Measurements from ENCODE around the gene ARL2BP. TPM values are rescaled to one million over a fixed set of nuclear protein-coding genes. Genes with fewer than 3 reads are reported as not detected.

Gene ARL2BP
- total RNA-seq, 2 donors from 2014 or later = 54.7 to 64.0 TPM

DNA sequence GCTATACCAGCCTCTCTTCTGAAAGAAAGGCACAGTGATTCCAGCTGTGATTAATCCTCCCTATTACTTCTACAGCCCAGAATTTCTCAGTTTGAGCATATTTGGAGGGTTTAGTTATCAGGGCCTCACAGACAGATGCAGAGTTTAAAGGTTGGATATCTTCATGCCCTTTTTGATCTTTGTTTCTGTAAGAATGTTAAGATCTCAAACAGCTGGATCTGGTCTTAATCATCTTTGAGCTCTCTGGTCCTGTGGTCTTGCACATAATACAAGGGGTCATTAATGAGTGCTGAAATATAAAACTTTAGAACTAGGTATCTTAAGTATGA lies 9.1 kb upstream of the ARL2BP start:
- H3K4me1 ChIP-seq (ENCODE audit: control insufficient read depth in 1 of 2, low read depth in 2 of 2) = no peaks in the 10 kb centered on the region
- TF ChIP-seq, protein P1, sequence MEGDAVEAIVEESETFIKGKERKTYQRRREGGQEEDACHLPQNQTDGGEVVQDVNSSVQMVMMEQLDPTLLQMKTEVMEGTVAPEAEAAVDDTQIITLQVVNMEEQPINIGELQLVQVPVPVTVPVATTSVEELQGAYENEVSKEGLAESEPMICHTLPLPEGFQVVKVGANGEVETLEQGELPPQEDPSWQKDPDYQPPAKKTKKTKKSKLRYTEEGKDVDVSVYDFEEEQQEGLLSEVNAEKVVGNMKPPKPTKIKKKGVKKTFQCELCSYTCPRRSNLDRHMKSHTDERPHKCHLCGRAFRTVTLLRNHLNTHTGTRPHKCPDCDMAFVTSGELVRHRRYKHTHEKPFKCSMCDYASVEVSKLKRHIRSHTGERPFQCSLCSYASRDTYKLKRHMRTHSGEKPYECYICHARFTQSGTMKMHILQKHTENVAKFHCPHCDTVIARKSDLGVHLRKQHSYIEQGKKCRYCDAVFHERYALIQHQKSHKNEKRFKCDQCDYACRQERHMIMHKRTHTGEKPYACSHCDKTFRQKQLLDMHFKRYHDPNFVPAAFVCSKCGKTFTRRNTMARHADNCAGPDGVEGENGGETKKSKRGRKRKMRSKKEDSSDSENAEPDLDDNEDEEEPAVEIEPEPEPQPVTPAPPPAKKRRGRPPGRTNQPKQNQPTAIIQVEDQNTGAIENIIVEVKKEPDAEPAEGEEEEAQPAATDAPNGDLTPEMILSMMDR (IDR thresholded peaks at IDR 0.05) = no peak
- no peaks in the 10 kb centered on the region for H3K9me3 ChIP-seq
- H3K4me3 ChIP-seq = no peak overlapping the region
- H3K36me3 ChIP-seq = peaks cover 58% of the 10 kb centered on the region
- H3K27me3 ChIP-seq (replicated peaks; ENCODE audit: insufficient read depth) = no peaks in the 10 kb centered on the region
- no peak for DNase-seq (ENCODE audit: low spot score)
- no peak for ATAC-seq (ENCODE audit: insufficient number of reproducible peaks, low FRiP score, low read depth)
- H3K27ac ChIP-seq = no peak overlapping the region

- H3K36me3 ChIP-seq = peaks cover 33% of the 10 kb centered on the region
- TF ChIP-seq, protein P1 (IDR thresholded peaks at IDR 0.05) = no peak
Observed at GRCh38 chr16:57238682-57239081, 6.4 kb upstream of the ARL2BP start.

DNA sequence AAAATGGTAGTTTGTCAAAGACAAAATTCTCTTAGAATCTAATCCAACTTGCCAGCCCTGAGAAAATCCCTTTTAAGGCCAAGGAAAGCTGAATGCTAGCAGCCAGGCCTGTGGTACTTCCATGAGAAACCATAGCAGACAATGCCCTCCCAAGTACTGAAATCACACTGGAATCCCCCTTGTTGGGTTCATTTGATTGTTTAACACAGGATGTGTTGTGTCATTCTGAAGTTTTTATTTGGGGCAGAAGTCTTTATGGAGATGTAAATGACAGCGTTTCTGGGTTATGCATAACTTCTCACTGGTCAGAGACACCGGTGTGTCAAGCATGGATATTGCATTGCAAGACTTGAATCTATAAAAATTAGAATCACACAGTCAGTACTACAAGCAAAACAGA lies 6.0 kb upstream of the ARL2BP start:
- Histone ChIP-seq H3K4me3 (no peak overlapping the region), H3K36me3 (peaks cover 28% of the 10 kb centered on the region), H3K27ac (no peak overlapping the region), H3K9me3 (no peaks in the 10 kb centered on the region), H3K27me3 (replicated peaks; ENCODE audit: insufficient read depth) (no peaks in the 10 kb centered on the region), H3K4me1 (ENCODE audit: control insufficient read depth in 1 of 2, low read depth in 2 of 2) (peaks cover under 1 to 2% of the 10 kb centered on the region in 2 donors)
- TF ChIP-seq, protein P1 (IDR thresholded peaks at IDR 0.05) = no peak
- ATAC-seq (ENCODE audit: insufficient number of reproducible peaks, low FRiP score, low read depth) (no peak), DNase-seq (ENCODE audit: low spot score) (no peak)

More at GRCh38 chr16:57238682-57239081, 6.4 kb upstream of the ARL2BP start:
- no peak overlapping the region for H3K27ac ChIP-seq
- no peaks in the 10 kb centered on the region for H3K27me3 ChIP-seq (replicated peaks; ENCODE audit: insufficient read depth)
- no peaks in the 10 kb centered on the region for H3K9me3 ChIP-seq
- DNase-seq (ENCODE audit: low spot score) = no peak
- H3K4me3 ChIP-seq = no peak overlapping the region
- ATAC-seq (ENCODE audit: insufficient number of reproducible peaks, low FRiP score, low read depth) = no peak
- H3K4me1 ChIP-seq (ENCODE audit: control insufficient read depth in 1 of 2, low read depth in 2 of 2) = no peaks in the 10 kb centered on the region

DNA sequence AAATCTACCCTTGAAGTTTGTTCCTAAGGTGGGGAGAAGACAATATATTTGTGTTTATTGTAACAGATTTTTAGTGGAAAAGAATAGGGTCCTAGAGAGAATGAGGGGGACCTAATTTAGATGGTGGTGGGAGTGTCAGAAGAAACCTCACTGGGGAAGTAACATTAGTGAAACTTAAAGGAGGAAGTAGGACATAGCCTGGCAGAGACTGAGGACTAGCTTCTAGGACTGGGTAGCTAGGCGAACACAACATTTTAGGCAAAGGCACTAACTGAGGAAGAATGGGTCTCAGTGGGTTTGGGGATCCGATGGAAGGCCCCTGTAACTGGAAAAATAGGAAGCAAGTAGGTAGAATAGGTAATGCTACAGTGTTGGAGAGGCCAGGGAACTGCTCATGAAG lies 4.2 kb upstream of the ARL2BP start:
- Histone ChIP-seq H3K9me3 (no peaks in the 10 kb centered on the region), H3K27me3 (replicated peaks; ENCODE audit: insufficient read depth) (no peaks in the 10 kb centered on the region), H3K4me1 (ENCODE audit: control insufficient read depth in 1 of 2, low read depth in 2 of 2) (peaks cover 4 to 8% of the 10 kb centered on the region in 2 donors), H3K27ac (no peak overlapping the region), H3K36me3 (peaks cover 16% of the 10 kb centered on the region), H3K4me3 (no peak overlapping the region)
- ATAC-seq (ENCODE audit: insufficient number of reproducible peaks, low FRiP score, low read depth) (no peak), DNase-seq (ENCODE audit: low spot score) (no peak)
- TF ChIP-seq, protein P1 (IDR thresholded peaks at IDR 0.05) = no peak

- Histone ChIP-seq H3K9me3 (no peaks in the 10 kb centered on the region), H3K4me1 (ENCODE audit: control insufficient read depth in 1 of 2, low read depth in 2 of 2) (peaks cover 9 to 23% of the 10 kb centered on the region in 2 donors), H3K27ac (no peak overlapping the region), H3K4me3 (no peak overlapping the region), H3K36me3 (peaks cover 6% of the 10 kb centered on the region), H3K27me3 (replicated peaks; ENCODE audit: insufficient read depth) (no peaks in the 10 kb centered on the region)
- DNase-seq (ENCODE audit: low spot score) (no peak), ATAC-seq (ENCODE audit: insufficient number of reproducible peaks, low FRiP score, low read depth) (no peak)
- TF ChIP-seq, protein P1 (IDR thresholded peaks at IDR 0.05) = no peak
Observed at GRCh38 chr16:57242650-57243049, 2.4 kb upstream of the ARL2BP start.
